Cortex of kidney (tissue), 1 donor: ENCODE data around the gene CDH13.

Experiments
- DNase-seq: peaks from one replicate; lab custom pipeline; 2025; lab: John Stamatoyannopoulos, UW

Gene CDH13

DNA sequence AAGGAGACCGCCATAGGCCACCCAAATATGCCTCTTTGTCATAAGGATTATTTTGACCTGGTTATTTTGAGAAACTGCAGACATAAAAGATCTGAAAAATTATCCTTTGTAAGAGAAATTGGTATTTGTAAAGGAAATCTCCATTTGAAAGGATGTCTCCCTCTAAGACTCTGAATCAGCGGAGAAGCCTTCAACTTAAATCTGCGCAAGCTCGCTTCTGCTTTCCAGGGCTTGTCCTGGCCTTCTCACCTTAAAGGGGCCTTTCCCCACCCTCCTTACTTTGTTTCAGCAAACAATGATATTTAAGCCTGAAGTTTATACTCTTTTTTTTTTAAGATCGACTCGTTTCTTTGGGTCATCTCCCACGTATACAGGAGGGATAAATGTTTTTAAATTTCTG lies 1215.5 kb downstream of the CDH13 start:
- DNase-seq = no peak

DNA sequence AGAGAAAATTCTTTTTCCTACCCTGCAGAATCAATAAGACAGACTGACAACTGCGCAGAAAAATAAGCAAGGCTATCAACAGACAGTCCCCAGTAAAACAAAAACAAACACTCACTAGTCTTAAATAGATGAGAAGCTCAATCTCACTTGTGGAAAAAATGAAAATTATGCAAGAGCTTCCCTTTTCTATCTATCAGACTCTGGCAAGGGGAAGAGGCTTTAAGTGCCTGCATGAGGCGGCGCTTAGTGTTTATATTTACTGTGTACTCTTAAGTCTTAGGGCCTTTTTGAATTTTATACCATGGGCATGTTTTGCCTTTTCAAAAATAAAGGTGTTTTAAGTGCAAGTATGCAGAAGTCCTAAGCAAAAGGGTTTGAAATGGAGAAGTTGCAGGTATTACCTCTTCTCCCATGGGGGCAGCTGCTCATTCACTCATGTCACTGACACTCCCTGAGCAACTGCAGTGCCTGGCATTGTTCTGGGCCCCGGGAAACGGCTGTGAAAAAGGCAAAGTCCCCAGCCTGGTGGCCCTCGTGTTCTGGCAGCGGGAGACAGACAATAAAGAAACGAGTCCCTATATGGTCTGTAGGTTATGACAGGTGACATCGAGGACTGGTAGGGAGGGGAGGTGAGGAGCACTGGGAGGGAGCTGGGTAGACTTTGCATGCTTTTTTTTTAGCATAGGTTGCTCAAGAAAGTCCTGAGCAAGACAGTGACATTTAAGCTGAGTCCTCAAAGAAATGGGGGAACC lies 1216.2 kb downstream of the CDH13 start:
- no peak for DNase-seq

DNA sequence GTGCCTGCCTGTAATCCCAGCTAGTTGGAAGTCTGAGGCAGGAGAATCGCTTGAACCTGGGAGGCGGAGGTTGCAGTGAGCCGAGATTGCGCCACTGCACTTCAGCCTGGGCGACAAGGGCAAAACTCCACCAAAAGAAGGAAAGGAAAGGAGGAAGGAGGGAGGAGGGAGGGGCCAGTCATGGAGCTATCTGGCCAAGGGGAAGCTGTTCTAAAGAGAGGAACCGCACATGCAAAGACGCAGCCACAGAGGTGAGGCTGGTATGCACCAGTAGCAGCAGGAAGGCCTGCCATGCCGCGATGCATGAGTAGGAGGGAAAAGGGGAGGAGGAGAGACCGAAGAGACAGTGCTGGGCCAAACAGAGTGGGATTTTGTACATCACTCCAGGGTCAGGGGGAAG lies 1216.9 kb downstream of the CDH13 start:
- DNase-seq = no peak

DNA sequence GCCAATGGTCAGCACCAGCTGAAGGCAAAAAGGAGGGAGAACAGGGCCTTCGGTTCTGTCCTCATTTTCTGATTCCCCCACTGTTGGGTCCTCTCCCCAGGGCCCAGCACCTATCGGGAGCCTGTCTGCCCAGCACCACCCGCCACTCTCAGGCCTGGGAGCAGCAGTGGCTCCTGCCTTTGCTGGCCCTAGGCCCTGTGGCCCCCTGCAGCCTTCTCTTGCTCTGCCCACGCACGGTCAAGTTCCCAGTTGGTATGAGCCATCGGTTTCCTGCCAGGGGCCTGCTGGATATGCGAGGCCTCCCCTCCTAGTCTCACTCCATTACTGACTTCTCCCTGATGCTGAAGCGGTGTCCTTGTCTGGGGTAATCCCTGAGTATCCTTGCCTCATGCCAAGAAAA lies 1218.5 kb downstream of the CDH13 start:
- DNase-seq = no peak

DNA sequence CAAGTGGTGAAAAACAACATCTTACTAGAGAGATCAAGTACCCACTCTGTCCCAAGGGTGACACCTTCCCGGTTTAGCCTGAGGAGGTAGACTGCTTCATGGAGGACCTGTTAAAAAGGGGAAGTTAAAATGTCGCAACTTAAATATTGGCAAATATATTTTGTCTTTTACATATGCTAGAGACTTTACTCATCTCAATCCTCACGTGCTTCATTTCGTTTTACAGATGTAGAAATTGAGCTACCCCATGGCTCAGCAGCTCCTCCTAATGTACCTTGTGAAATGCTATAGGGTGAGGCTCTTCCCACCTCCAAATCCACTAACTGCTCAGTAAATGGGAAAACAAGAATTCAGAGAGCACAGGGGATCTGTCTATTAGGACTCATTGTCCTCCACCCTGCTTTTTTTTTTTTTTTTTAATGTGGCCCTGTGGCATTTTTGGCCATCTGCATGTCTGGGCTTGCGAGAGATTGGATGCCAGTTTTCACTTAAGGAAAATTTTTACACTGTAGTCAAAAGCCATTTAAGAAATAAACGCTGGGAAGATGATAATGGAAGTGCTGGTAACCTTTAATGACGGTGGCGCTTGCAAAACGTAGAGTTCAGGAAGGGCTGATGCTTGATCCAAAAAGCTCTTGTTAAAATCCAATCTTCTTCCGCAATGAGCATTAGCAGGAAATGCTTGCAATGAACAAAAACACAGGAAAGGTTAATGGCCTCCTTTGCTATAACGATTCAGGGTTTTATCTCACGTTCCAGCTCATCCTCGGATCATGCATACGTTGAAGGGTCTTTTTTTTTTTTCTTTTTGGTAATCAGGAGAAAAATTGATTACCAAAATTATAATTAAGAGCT lies 1220.8 kb downstream of the CDH13 start:
- no peak for DNase-seq

DNA sequence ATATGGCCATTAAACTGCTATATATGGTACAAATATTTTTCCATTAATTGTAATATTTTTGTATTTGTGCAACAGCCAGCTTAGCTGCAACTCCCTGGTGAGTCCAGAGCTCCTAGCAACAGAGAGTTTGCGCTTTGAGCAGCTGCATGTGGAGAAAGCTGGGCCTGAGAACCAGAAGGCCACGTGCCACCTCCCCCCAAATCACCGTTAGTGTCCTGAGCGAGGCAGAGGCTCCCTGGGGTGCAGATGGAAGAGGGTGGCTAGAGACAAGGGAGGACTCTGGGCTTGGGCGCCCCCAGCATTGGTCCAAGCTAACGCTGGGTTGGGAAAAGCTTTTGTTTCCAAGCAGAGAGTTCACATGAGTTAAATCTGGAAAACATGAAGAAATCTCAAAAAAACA lies 1222.7 kb downstream of the CDH13 start:
- no peak for DNase-seq
